ENCODE data around the gene ZNF593.

The ZNF593 gene

DNA sequence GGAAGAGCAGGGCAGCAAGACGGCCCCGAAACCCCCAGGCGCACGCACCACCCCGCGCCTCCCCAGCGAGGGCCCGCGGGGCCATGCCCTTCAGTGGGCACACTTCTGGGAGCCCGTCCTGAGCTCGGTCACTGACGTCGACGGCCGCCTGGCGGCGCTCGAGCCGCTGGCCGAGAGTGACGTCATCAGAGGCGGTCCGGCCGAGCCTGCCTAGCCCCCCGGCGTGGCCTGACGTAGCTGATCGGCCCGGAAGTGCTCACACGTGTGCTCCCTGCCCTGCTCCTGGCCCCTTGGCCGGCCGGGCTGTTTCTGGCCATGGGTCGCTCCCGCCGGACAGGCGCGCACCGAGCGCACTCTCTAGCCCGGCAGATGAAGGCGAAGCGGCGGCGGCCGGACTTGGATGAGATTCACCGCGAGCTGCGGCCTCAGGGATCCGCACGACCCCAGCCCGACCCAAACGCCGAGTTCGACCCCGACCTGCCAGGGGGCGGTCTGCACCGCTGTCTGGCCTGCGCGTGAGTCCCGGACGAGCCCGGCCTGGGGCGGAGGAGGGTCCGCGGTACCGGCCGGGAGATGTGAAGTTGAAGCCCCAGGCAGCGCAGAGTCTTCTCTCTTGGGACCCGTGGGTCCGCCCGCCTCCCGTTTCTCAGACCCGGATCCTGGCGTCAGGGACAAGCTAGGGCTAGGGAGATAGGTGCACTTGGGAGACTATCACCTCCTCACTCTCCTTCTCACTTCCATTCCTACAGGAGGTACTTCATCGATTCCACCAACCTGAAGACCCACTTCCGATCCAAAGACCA is at the start of gene ZNF593:
ZNF593 (plus strand) TSS at position 240 of the 803 bp plus-strand sequence; CDS start at position 316, 76 bp downstream.
- peak within 1 kb of the TSS; percentile 94 for H3K4me3 ChIP-seq (ENCODE audit: control insufficient read depth, low read depth, low read length)
- DNase-seq (ENCODE audit: low read depth) = peak; percentile 28
- TF ChIP-seq CTCF (IDR thresholded peaks at IDR 0.05; ENCODE audit: control insufficient read depth, insufficient read depth, low read depth, low read length, missing control alignments) = peak; percentile 82

DNA sequence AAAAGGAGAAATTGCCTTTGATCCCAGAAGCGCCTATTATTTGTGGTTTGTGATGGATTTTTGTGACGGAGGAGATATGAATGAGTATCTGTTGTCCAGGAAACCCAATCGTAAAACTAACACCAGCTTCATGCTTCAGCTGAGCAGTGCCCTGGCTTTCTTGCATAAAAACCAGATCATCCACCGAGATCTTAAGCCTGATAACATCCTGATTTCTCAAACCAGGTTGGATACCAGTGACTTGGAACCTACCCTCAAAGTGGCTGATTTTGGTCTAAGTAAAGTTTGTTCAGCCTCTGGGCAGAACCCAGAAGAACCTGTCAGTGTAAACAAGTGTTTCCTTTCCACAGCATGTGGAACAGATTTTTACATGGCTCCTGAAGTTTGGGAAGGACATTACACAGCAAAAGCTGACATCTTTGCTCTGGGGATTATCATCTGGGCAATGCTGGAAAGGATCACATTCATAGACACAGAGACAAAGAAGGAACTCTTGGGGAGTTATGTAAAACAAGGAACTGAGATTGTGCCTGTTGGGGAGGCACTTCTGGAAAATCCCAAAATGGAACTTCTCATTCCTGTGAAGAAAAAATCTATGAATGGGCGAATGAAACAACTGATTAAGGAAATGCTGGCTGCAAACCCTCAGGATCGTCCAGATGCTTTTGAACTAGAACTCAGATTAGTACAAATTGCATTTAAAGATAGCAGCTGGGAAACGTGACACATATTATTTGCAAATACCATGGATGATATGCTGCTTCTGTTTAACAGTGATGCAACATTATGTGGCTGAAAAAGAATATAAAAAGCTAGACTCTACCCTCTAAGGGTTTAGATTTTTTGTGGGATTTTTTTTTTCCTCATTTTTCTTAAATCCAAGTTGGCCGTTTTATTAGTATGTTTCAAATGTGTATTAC is 47.6 kb upstream of the ZNF593 start:
- TF ChIP-seq CTCF (IDR thresholded peaks at IDR 0.05; ENCODE audit: control insufficient read depth, insufficient read depth, low read depth, low read length, missing control alignments) = no peak
- no peak overlapping the region for H3K4me3 ChIP-seq (ENCODE audit: control insufficient read depth, low read depth, low read length)
- DNase-seq (ENCODE audit: low read depth) = no peak

GRCh38 chr1:26122988-26123973 is 46.4 kb upstream of the ZNF593 start:
- no peak for TF ChIP-seq CTCF (IDR thresholded peaks at IDR 0.05; ENCODE audit: control insufficient read depth, insufficient read depth, low read depth, low read length, missing control alignments)
- DNase-seq (ENCODE audit: low read depth) = no peak
- H3K4me3 ChIP-seq (ENCODE audit: control insufficient read depth, low read depth, low read length) = no peak overlapping the region

DNA sequence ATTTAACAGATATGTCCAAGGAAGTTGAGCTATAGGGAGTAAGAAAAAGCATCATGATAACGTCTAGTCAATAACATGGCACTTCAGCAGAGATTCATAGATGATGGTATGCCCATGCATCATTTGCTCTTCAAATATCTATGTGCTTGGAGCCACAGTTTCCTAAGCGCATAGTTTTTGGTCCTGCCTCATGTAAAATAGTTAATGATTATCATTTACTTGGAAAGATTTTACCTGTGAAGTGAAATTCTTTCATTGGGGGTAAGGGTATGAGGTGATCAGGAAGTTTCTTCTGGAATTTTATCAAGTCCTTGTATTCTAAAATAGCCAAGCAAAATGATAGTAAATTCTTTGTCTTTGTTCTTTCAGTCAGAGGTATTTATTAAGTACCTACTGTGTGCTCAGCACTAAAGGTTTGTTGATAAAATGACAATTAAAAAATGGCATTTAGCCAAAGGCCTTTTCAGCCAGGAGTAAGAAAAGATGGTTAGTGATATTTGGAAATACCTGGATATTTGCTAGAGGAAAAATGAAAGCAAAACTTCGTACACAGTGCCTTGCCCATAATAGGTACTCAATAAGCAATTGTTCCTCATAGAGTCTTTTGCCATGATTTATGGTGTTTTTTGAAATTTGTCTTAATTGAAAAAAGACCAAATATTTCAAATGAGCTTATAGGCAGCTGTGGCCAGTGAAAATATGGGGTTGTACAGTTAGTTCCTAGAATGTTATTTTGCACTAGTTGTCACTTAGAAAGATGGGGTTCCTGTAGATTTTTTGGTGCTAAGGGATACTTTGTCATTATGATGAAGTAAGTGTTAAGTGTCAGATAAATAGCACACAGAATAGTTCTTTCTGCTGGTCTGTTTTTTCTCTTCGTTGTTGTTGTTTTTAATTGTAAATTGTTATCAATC is 45.0 kb upstream of the ZNF593 start:
- no peak for DNase-seq (ENCODE audit: low read depth)
- H3K4me3 ChIP-seq (ENCODE audit: control insufficient read depth, low read depth, low read length) = no peak overlapping the region
- no peak for TF ChIP-seq CTCF (IDR thresholded peaks at IDR 0.05; ENCODE audit: control insufficient read depth, insufficient read depth, low read depth, low read length, missing control alignments)

DNA sequence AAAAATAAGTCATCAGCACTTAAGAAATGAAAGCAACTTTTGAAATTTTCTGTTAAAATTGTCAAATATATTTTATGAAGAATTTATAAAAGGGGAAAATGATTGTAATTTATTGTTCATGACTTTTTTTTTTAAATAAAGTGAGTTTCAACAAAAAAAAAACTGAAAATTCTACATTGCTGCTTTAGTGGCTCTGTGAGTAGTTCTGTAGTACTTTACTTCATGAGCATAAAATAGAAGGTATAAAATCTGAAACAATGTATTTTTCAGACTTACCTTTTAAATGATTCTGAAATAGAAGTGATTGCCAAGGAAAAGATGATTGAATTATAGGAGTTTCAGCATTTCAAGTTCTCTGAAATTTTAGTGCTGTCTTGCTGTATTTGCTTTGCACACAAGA is 44.3 kb upstream of the ZNF593 start:
- no peak for DNase-seq (ENCODE audit: low read depth)
- no peak for TF ChIP-seq CTCF (IDR thresholded peaks at IDR 0.05; ENCODE audit: control insufficient read depth, insufficient read depth, low read depth, low read length, missing control alignments)
- H3K4me3 ChIP-seq (ENCODE audit: control insufficient read depth, low read depth, low read length) = no peak overlapping the region
